Middle frontal gyrus (tissue), 1 donor: Measurements from ENCODE around the gene CPED1.
"Not testable (repeated sequence)": the region's sequence is repeated elsewhere in the genome, so short reads cannot be mapped to it uniquely, and the experiment has no call there.

ENCODE experiments used
- DNase-seq: peaks from one replicate; pipeline ENCODE4 v3.0.0-alpha.2; 2015; ENCODE audit warnings: low spot score; ENCODE audit errors: extremely low spot score

Gene CPED1

DNA sequence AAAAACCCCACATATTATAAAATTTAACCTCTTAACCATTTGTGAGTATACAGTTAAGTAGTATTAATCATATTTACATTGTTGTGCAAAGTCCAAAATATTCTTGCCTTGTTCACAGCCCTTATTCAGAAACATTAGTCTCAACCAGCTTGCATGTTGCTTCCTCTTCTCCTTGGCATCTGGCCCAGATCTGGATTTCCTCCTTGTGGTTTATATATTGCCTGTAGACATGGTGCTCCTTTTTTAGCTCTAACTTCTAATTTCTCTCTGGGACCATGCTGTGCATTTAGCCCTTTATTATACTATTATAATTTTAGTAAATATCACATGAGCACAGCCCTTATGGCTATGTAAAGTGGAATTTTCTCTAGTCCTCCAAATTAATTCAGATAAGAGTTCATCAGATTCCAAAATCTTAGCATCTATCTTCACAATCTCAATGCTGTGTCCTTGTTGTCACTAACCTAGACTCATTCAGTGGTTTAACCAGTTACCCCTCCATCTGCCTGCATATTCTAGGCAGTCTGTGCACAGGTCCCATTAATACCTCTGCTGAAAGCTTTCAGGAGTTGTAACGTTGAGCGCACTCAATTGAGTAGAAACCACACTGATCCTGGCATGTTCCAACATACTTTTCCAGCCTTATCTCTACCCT, 7.9 kb downstream of the CPED1 start:
- DNase-seq, result peak; percentile 34

DNA sequence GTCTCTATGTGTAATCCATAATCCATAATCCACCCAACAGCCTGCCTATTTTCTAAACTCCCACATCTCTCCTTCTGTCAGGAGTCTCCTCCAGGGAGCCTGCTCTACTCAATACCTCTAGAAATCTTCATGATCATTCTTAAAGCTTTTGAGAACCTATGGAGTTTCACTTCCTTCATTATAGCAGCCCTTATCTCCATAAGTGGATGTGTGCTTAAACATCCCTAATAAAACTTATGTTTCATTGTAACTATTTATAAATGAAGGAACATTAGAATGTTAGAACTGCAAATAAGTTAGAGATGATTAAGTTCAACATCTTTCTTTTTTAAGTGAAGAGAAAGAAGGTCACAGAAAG, 8.5 kb downstream of the CPED1 start:
- no peak for DNase-seq

DNA sequence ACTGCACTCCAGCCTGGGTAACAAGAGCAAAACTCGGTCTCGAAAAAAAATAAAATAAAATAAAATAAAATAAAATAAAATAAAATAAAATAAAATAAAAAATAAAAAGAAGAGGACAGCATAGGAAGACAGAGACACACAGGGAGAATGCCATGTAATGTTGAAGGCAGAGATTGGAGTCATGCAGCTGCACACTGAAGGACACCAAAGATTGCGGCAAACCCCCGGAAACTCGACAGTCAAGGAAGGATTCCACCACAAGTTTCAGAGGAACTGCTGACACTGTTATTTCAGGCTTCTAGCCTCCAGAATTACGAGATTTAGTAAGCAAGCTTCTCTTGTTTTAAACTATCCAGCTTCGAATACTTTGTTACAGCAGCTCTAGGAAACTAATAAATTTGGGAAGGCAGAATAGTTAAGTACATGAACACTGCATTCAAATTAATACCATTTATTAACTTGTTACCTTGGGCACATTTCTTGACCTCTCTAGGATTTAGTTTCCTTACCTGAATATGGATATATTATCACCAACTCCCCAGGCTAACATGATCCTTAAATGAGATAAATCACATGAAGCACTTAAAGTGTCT, 9.5 kb downstream of the CPED1 start:
- DNase-seq, result no peak

GRCh38 chr7:120998520-120998919, 10.0 kb downstream of the CPED1 start:
- DNase-seq, result no peak

DNA sequence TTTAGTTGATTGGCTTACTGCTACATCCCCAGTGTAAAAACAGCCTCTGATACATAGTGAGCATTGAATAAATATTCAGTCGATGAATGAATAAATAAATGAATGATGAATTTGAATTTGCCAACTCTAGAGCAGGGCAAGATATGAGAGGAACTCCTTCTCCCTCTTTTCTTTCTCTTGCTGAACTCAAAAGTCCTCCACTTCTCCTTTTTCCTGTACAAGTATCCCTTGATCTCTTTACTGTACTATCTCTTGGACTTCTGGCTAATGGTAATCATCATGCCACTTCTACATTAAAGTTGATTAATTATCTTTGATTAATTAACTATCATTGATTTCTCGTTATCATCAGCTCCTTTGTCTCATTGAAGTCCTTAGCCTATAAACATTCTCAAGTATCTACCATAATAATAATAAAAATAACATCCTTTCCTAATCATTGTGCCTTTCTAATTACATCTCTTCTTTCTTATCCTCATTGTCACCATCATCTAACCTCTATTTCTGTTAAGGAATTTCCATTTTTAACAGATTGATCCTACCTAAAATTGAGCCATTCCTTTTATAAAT, 10.6 kb downstream of the CPED1 start:
- DNase-seq, result no peak

- no peak for DNase-seq
Observed at GRCh38 chr7:121000081-121000983, 11.8 kb downstream of the CPED1 start.

GRCh38 chr7:121001234-121001906, 12.9 kb downstream of the CPED1 start:
- no peak for DNase-seq

- DNase-seq, result no peak
Observed at GRCh38 chr7:121002048-121002756, 13.7 kb downstream of the CPED1 start.

DNA sequence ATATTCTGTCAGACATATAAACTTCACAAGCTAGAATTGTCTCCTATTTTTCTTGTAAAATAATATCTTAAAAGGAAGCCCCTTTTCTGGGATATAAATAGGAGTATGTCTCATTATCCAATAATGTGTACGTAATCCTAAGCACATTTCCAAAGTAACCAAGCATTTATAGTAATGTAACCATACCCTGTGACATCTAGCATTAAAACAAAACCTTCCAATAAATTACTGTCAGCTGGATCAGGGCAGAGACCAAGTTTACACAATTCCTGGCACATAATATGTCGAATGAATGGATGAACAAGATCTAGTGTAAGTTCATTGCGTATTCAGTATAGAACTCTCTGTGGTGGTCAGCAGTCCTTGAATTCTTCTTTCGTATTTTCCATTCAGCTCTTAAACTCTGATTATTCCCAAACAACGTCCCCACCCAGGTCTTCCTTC, 14.3 kb downstream of the CPED1 start:
- DNase-seq, result no peak

DNA sequence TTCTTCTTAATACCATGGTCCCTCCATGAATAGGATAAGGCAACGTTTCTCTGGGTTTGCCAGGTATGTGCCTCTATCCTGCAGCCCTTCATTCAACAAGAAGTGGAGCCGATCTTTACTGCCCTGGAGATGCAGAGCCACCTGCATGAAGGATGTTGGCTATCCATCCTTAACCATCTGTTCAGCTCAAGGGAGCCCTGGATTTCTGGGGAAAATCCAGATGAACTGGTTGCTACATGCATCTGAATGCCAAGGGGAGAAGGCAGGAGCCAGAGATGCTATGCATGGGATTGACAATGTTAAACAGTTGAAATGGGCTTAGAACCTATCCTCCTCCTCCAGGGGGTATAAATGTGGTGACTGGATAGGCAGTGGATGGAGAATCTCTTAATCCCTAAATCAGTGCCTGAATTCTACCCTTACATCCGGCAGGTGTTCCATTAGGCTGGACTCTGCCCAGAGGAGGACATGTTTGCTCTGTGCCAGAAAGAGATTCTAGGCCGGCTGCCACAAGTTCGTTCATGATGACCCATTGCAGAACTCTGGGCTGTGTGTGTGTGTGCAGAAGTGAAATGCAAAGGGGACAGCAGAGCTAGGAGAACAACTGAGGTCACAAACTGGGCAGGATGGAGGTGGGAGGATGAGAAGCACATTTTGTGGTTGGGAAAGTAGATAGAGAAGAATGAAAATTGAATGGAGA, 15.6 kb downstream of the CPED1 start:
- no peak for DNase-seq

DNA sequence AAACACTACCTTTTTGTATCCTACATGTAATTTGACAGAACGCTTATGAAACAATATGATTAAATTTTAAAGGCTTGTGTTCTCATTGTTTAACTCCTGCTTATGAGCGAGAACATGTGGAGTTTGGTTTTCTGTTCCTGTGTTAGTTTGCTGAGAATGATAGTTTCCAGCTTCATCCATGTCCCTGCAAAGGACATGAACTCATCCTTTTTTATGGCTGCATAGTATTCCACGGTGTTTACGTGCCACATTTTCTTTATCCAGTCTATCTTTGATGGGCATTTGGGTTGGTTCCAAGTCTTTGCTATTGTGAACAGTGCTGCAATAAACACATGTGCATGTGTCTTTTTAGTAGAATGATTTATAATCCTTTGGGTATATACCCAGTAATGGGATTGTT, 16.5 kb downstream of the CPED1 start:
- not testable (repeated sequence) for DNase-seq

DNA sequence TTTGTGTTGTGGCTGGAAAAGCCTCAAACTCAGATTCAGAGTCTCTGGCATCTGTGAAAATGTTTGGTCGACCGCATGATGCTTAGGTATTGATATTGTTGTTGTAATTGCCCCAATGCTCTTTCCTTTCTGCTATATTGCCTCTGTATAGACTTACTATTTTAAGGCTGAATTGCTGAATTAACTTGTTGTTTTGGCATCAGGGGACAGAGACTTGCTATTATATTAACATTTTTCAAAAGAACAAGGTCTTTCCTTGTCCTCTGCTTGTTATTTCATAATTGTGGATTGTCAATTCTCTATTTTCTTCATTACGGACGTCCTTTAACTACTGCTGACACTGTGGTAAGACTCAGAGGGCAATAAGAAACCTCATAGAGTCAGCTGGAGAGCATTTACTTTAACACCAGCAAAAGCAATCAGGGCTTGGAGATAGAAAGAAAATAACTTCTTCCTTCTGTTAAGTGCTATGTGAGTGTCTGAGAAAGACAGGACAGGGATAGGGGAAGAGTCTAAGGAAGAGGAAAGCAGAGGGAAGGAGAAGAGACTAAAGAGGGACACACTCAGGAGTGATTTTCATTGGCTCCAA, 17.6 kb downstream of the CPED1 start:
- DNase-seq, result no peak

GRCh38 chr7:121006711-121007315, 18.3 kb downstream of the CPED1 start:
- DNase-seq, result no peak

DNA sequence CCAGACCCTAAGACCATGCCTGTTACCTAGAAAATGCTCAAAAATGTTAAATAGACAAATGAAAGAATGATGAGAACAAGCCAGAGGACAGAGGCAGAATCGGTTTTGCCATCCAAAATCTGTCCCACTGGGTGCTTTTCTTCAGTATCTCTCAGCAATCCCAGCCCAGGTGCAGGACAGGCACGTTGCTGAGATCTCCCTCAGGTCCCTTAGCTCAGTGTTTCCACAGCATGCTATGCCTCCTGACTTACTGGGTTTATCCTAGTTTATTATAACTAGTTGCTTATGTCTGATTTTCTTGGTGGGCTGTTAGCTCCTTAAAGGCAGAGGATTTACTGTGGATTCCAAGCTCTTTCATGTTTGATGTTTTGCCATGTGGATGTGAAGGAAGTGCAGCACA, 20.3 kb downstream of the CPED1 start:
- no peak for DNase-seq

GRCh38 chr7:121011401-121011800, 22.9 kb downstream of the CPED1 start:
- DNase-seq, result no peak

GRCh38 chr7:121012170-121012874, 23.8 kb downstream of the CPED1 start:
- DNase-seq, result no peak

GRCh38 chr7:121012919-121013318, 24.4 kb downstream of the CPED1 start:
- no peak for DNase-seq

DNA sequence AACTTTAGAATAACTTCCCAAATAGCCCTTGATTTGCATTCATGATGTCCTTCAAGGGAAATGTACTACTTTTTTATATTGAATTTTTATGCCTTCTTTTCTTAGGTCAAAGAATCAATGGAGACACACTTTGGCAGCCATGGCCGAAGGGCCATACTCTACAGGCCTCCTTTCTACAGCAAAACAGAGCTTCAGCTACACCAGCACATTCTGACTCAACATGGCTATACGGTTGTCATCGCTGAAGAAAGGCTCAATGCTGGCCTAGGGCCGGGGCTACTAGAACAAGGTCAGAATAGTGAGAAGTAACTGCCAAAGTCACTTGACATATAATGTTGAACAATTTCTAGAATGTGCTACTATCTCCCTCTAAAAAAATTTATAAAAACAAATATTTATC, 27.0 kb downstream of the CPED1 start:
- DNase-seq, result no peak

- DNase-seq, result no peak
Observed at GRCh38 chr7:121016966-121017365, 28.5 kb downstream of the CPED1 start.
